H1 (cell line): Measurements from ENCODE around the gene KLHL24. TPM values are rescaled to one million over a fixed set of nuclear protein-coding genes. Genes with fewer than 3 reads are reported as not detected.

Experiments
- CTCF ChIA-PET: fragments of 300-600 bp; sonication (Branson Sonifier 250); formaldehyde crosslinking; loops from one replicate; lab custom pipeline; 2021; ENCODE audit not compliant: partially characterized antibody; lab: Charles Lee
- POLR2A ChIA-PET: fragments of 300-600 bp; sonication (Branson Sonifier 250); formaldehyde crosslinking; loops from one replicate; lab custom pipeline; 2021; ENCODE audit warnings: inconsistent platforms; ENCODE audit not compliant: partially characterized antibody; lab: Charles Lee
- DNase-seq, 2 experiments: peaks; one replicate each; pipeline versions ENCODE4 v3.0.0 to v3.0.0-alpha.2; 2010 to 2022; ENCODE audit warnings: low spot score in 2 of 2, low read depth in 1 of 2, mixed read lengths in 1 of 2
- FAIRE-seq: peaks from 2 replicates; lab custom pipeline; 2011; peaks lifted over from hg19 to GRCh38; lab: Jason Lieb, UNC
- H2AFZ ChIP-seq: 2 replicates; pipeline ENCODE4 v1.8.1; 2012; ENCODE audit warnings: low read length, inconsistent platforms
- H2AK5ac ChIP-seq: 2 replicates; pipeline ENCODE4 v1.6.1; 2013; ENCODE audit warnings: low read depth, low read length
- H2BK120ac ChIP-seq: replicated peaks from 2 replicates; pipeline ENCODE3; 2013; ENCODE audit warnings: low read depth, low read length, inconsistent platforms
- H2BK12ac ChIP-seq: 2 replicates; pipeline ENCODE4 v1.6.1; 2013; ENCODE audit warnings: low read depth, low read length
- H2BK15ac ChIP-seq: 2 replicates; pipeline ENCODE4 v1.6.1; 2013; ENCODE audit warnings: low read length
- H2BK20ac ChIP-seq: 2 replicates; pipeline ENCODE4 v1.6.1; 2013; ENCODE audit warnings: low read length
- H2BK5ac ChIP-seq: 2 replicates; pipeline ENCODE4 v1.6.1; 2013; ENCODE audit warnings: low read depth, low read length
- H3K14ac ChIP-seq: 2 replicates; pipeline ENCODE4 v1.6.1; 2013; ENCODE audit warnings: inconsistent platforms; ENCODE audit not compliant: insufficient read length
- H3K18ac ChIP-seq: 2 replicates; pipeline ENCODE4 v1.6.1; 2013; ENCODE audit warnings: low read length; ENCODE audit errors: extremely low read depth
- H3K23ac ChIP-seq: 2 replicates; pipeline ENCODE4 v1.6.1; 2013; ENCODE audit warnings: inconsistent platforms; ENCODE audit not compliant: insufficient read length
- H3K23me2 ChIP-seq: 2 replicates; pipeline ENCODE4 v1.6.1; 2013; ENCODE audit warnings: low read depth, low read length
- H3K27ac ChIP-seq: 2 replicates; pipeline ENCODE4 v1.6.1; 2011; ENCODE audit warnings: low read depth, low read length, inconsistent platforms
- H3K27me3 ChIP-seq, 4 experiments: replicated peaks in 1 of 4; 1 replicate in 1 of 4; 2 replicates in 3 of 4; pipeline versions ENCODE4 v1.6.1 to v1.8.1; 2011 to 2013; ENCODE audit warnings: low read length in 3 of 4, mild to moderate bottlenecking in 3 of 4, inconsistent platforms in 2 of 4, mixed read lengths in 2 of 4, moderate library complexity in 1 of 4; ENCODE audit not compliant: control insufficient read depth in 3 of 4, insufficient read depth in 3 of 4; ENCODE audit errors: extremely low read depth in 1 of 4
- H3K36me3 ChIP-seq, 4 experiments: 2 replicates each; pipeline versions ENCODE4 v1.6.1 to v1.8.1; 2011 to 2013; ENCODE audit warnings: mild to moderate bottlenecking in 4 of 4, low read length in 3 of 4, moderate library complexity in 2 of 4, control low read depth in 1 of 4, inconsistent platforms in 1 of 4; ENCODE audit not compliant: insufficient read depth in 4 of 4, control insufficient read depth in 2 of 4
- H3K4ac ChIP-seq: replicated peaks from 2 replicates; pipeline ENCODE3; 2013; ENCODE audit warnings: low read length, low read depth, mixed read lengths, inconsistent platforms; ENCODE audit not compliant: insufficient read length
- H3K4me1 ChIP-seq, 4 experiments: replicated peaks in 1 of 4; 1 replicate in 1 of 4; 2 replicates in 3 of 4; pipeline versions ENCODE4 v1.6.1 to v1.8.1; 2011 to 2013; ENCODE audit warnings: low read length in 3 of 4, inconsistent platforms in 2 of 4, mixed read lengths in 1 of 4; ENCODE audit not compliant: insufficient read depth in 4 of 4, control insufficient read depth in 3 of 4
- H3K4me2 ChIP-seq, 2 experiments: 2 replicates each; pipeline versions ENCODE4 v1.6.1 to v1.8.1; 2011 to 2013; ENCODE audit warnings: low read depth in 2 of 2, low read length in 2 of 2, control low read depth in 1 of 2, inconsistent platforms in 1 of 2, mild to moderate bottlenecking in 1 of 2; ENCODE audit not compliant: insufficient read depth in 1 of 2
- H3K4me3 ChIP-seq, 4 experiments: fragments of 200-600, 300-600 bp in 1 of 4; sonication (generic), shearing (Covaris generic), sonication (Bioruptor Twin) in 1 of 4; 2 replicates each; pipeline versions ENCODE4 v1.5.1 to v1.8.1; 2011 to 2016; ENCODE audit warnings: low read length in 4 of 4, low read depth in 3 of 4, control low read depth in 2 of 4, inconsistent platforms in 2 of 4, mild to moderate bottlenecking in 2 of 4, mixed read lengths in 1 of 4, moderate library complexity in 1 of 4; ENCODE audit not compliant: insufficient read depth in 2 of 4; ENCODE audit errors: extremely low read depth in 1 of 4
- H3K56ac ChIP-seq: replicated peaks from 2 replicates; pipeline ENCODE3; 2013; ENCODE audit warnings: low read depth, mild to moderate bottlenecking, mixed read lengths, low read length, inconsistent platforms; ENCODE audit not compliant: insufficient read length
- H3K79me1 ChIP-seq: 2 replicates; pipeline ENCODE4 v1.6.1; 2013; ENCODE audit warnings: low read depth, low read length, control low read depth
- H3K79me2 ChIP-seq, 2 experiments: 2 replicates each; pipeline versions ENCODE4 v1.6.1 to v1.8.1; 2012 to 2013; ENCODE audit warnings: low read length in 2 of 2, mild to moderate bottlenecking in 2 of 2, inconsistent platforms in 1 of 2; ENCODE audit not compliant: insufficient read depth in 2 of 2, control insufficient read depth in 1 of 2
- H3K9ac ChIP-seq, 4 experiments: replicated peaks in 1 of 4; 1 replicate in 1 of 4; 2 replicates in 3 of 4; pipeline versions ENCODE4 v1.6.1 to v1.8.1; 2011 to 2013; ENCODE audit warnings: low read depth in 3 of 4, low read length in 3 of 4, control low read depth in 2 of 4, mild to moderate bottlenecking in 2 of 4, moderate library complexity in 2 of 4, inconsistent platforms in 1 of 4; ENCODE audit errors: extremely low read depth in 1 of 4
- H3K9me3 ChIP-seq, 2 experiments: 2 replicates each; pipeline versions ENCODE4 v1.6.1 to v1.8.1; 2012 to 2013; ENCODE audit warnings: mild to moderate bottlenecking in 2 of 2, moderate library complexity in 2 of 2, control low read depth in 1 of 2, inconsistent platforms in 1 of 2, low read depth in 1 of 2, low read length in 1 of 2, mixed read lengths in 1 of 2; ENCODE audit not compliant: insufficient read depth in 2 of 2
- H4K20me1 ChIP-seq, 2 experiments: replicated peaks in 1 of 2; 2 replicates each; pipeline versions ENCODE3 to v1.8.1; 2011 to 2013; ENCODE audit warnings: inconsistent platforms in 2 of 2, low read length in 2 of 2, mild to moderate bottlenecking in 1 of 2; ENCODE audit not compliant: insufficient read depth in 2 of 2, control insufficient read depth in 1 of 2
- H4K5ac ChIP-seq: 2 replicates; pipeline ENCODE4 v1.6.1; 2013; ENCODE audit warnings: low read length, low read depth, mixed read lengths, inconsistent platforms; ENCODE audit not compliant: insufficient read length
- H4K8ac ChIP-seq: 2 replicates; pipeline ENCODE4 v1.8.0; 2013; ENCODE audit warnings: mild to moderate bottlenecking, moderate library complexity, low read length, inconsistent platforms; ENCODE audit not compliant: insufficient read depth; ENCODE audit errors: extremely low read depth
- H4K91ac ChIP-seq: replicated peaks from 2 replicates; pipeline ENCODE3; 2013; ENCODE audit warnings: low read length, mixed read lengths, inconsistent platforms; ENCODE audit not compliant: insufficient read length
- BRCA1 ChIP-seq: IDR thresholded peaks from 2 replicates; pipeline ENCODE4 v1.6.1; 2012; ENCODE audit warnings: low read depth, low read length, improper control_type of control experiment
- CEBPB ChIP-seq: IDR thresholded peaks from 2 replicates; pipeline ENCODE4 v1.6.1; 2012; ENCODE audit warnings: low read depth, low read length
- CREB1 ChIP-seq: IDR thresholded peaks from 2 replicates; pipeline ENCODE4 v1.6.1; 2012; ENCODE audit warnings: inconsistent platforms
- EZH2 ChIP-seq: fragments of 200-600 bp; sonication (generic); IDR thresholded peaks from 2 replicates; pipeline ENCODE4 v1.7.1; 2012; ENCODE audit warnings: low read depth, mild to moderate bottlenecking, moderate library complexity, low read length, inconsistent platforms; ENCODE audit not compliant: severe bottlenecking
- JUND ChIP-seq: IDR thresholded peaks from 2 replicates; pipeline ENCODE4 v1.6.1; 2011; ENCODE audit warnings: mild to moderate bottlenecking, improper control_type of control experiment, low read length
- MAX ChIP-seq: IDR thresholded peaks from 2 replicates; pipeline ENCODE4 v1.6.1; 2012; ENCODE audit warnings: inconsistent platforms
- TEAD4 ChIP-seq: IDR thresholded peaks from 2 replicates; pipeline ENCODE4 v1.6.1; 2012; ENCODE audit warnings: low read depth, low read length, inconsistent platforms, mixed read lengths
- WGBS, 2 experiments: shearing (Covaris generic) in 1 of 2; methylation state at CpG; one replicate each; pipeline versions ENCODE4 v1.1.6 to v1.1.7; 2013 to 2015; ENCODE audit warnings: low lambda C conversion rate in 2 of 2, mixed read lengths in 2 of 2, inconsistent platforms in 1 of 2, low coverage in 1 of 2, missing lambda C conversion rate in 1 of 2; ENCODE audit not compliant: insufficient replicate concordance in 2 of 2, insufficient coverage in 1 of 2, insufficient read length in 1 of 2; ENCODE audit errors: extremely low coverage in 1 of 2, missing lambda C conversion rate in 1 of 2; 5-methylcytosine and 5-hydroxymethylcytosine counted together
- polyA plus RNA-seq, 7 experiments: library from polyadenylated mRNA; depleted of rRNA in 3 of 7; stranded (reverse) in 5 of 7; unstranded in 2 of 7; fragments of >200 nt in 5 of 7; fragments of 200-250 nt in 2 of 7; gene quantifications; 1 replicate in 5 of 7; 2 replicates in 1 of 7; 4 replicates in 1 of 7; pipeline versions ENCODE4 v1.2.1 to v1.2.3, GENCODE V29; 2011 to 2013; ENCODE audit warnings: missing spikeins in 2 of 7, mixed read lengths in 2 of 7
- total RNA-seq: library from RNA; stranded (reverse); fragmentation: NEBNext Ultra II Directional; extraction: Animal tissue kit (Norgen Biotek cat#: 25700); gene quantifications from 2 replicates; pipeline ENCODE4 v1.2.1, GENCODE V29; 2021

KLHL24 gene
- total and polyA plus RNA-seq, 2 of the 8 experiments (the other 6 are each of a cell fraction or from before 2014, with no cell fraction given): 12.5 to 36.2 TPM

- DNase-seq: no peak
- 90% methylated on average over 3 of the region's 3 CpGs; no CpG with 5 or more reads in 1 of the 2 experiments for WGBS, 2 experiments
- no peak overlapping the region for H3K27ac ChIP-seq
- no peak overlapping the region for H3K56ac ChIP-seq
- no peak for TF ChIP-seq EZH2
- no peak for TF ChIP-seq TEAD4
- TF ChIP-seq CREB1: no peak
- peak; percentile 79 for TF ChIP-seq CEBPB
- TF ChIP-seq BRCA1: no peak
- no peak for TF ChIP-seq MAX
- TF ChIP-seq JUND: no peak
- TF ChIP-seq, all 59 proteins: peak for 1
- Histone ChIP-seq H3K9ac (no peak overlapping the region), H2AFZ (no peak overlapping the region), H4K8ac (no peak overlapping the region), H3K23ac (no peak overlapping the region), H4K5ac (no peak overlapping the region), H3K18ac (no peak overlapping the region), H3K79me1 (no peaks in the 10 kb centered on the region), H3K79me2 (no peaks in the 10 kb centered on the region), H3K4me3 (no peak overlapping the region), H3K4ac (no peak overlapping the region), H2BK20ac (no peak overlapping the region), H3K4me2 (no peak overlapping the region), H2BK120ac (no peak overlapping the region), H3K9me3 (no peaks in the 10 kb centered on the region), H4K20me1 (no peaks in the 10 kb centered on the region), H3K36me3 (peaks cover 0 to 6% (median 0%) of the 10 kb centered on the region in 4 experiments; a peak in 1 of 8 replicates), H3K14ac (no peak overlapping the region), H3K4me1 (no peaks in the 10 kb centered on the region), H4K91ac (no peak overlapping the region), H3K23me2 (no peaks in the 10 kb centered on the region), H2BK15ac (no peak overlapping the region), H3K27me3 (no peaks in the 10 kb centered on the region), H2BK5ac (no peak overlapping the region), H2BK12ac (no peak overlapping the region), H2AK5ac (no peak overlapping the region)
- ChIA-PET POLR2A (interaction anchor here (1.0 to 1.3 kb wide), 3 partner anchors 11 to 44 kb away, joined by 3 read pairs; partner anchors contain the start of genes KLHL24 and YEATS2), CTCF (interaction anchor here (1.4 kb wide), 1 partner anchor 11 kb away, joined by 4 read pairs; no protein-coding TSS in a partner anchor)
- FAIRE-seq: no peak
These were observed 44.6 kb downstream of the KLHL24 start for GRCh38 chr3:183680061-183680460.
